ENCODE data around the gene TBKBP1. TPM values are rescaled to one million over a fixed set of nuclear protein-coding genes. Genes with fewer than 3 reads are reported as not detected.

The TBKBP1 gene
- total RNA-seq, 4 donors from 2014 or later = 4.0 to 15.6 (median 10.5) TPM

DNA sequence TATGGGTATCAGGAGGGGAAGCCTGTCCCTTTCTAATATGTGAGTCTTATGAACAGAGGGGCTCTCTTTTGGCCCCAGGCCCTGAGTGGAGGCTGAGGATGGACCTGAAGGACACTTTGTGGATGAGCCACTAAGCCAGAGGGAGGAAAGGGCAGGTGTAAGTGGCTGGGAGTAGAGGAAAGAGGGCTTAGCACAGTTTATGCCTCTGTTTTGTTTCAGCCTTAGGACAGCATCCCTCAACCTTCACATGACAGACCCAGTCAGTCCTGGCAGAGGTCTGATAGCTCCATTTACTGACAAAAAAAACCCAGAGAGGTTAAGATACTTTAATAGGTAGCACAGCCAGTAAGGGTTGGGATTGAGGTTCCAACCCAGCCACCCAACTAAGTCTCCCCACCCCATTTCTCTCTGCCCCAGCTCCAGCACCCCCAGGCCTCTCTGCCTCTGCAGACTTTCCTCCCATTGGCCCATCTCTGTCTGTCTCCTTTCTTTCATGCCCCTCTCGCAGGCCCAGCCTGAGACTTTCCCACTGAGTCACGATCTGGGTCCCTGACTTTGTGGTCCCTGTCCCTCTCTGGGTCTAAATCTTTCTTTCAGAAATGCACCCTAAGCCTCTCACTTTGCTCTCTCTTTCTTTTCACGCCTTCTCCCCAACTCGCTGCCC lies 34.4 kb downstream of the TBKBP1 start:
- ATAC-seq (ENCODE audit: low FRiP score) (no peak), DNase-seq (ENCODE audit: low spot score) (no peak)
- TF ChIP-seq, protein P1, sequence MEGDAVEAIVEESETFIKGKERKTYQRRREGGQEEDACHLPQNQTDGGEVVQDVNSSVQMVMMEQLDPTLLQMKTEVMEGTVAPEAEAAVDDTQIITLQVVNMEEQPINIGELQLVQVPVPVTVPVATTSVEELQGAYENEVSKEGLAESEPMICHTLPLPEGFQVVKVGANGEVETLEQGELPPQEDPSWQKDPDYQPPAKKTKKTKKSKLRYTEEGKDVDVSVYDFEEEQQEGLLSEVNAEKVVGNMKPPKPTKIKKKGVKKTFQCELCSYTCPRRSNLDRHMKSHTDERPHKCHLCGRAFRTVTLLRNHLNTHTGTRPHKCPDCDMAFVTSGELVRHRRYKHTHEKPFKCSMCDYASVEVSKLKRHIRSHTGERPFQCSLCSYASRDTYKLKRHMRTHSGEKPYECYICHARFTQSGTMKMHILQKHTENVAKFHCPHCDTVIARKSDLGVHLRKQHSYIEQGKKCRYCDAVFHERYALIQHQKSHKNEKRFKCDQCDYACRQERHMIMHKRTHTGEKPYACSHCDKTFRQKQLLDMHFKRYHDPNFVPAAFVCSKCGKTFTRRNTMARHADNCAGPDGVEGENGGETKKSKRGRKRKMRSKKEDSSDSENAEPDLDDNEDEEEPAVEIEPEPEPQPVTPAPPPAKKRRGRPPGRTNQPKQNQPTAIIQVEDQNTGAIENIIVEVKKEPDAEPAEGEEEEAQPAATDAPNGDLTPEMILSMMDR (IDR thresholded peaks at IDR 0.05) = no peak

DNA sequence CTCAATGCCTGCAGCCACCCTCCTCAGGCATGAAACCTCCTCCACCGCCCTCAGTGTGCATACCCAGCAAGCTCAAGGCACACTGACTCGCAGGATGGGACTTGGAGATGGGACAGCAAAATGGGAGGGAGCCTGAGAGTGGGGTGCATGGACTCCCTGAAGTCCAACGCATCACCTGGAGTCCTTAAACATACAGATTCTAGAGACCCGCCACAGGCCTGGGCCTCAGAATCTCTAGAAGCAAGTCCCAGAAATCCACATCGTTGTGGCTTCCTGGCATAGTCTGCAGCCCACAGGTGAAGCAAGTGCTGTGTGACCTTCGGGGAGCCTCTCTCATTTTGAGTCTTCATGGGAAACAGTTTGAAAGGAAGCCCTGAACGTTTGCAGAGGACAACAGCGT lies 35.5 kb downstream of the TBKBP1 start:
- ATAC-seq (ENCODE audit: low FRiP score) (no peak), DNase-seq (ENCODE audit: low spot score) (no peak)
- TF ChIP-seq, protein P1 (IDR thresholded peaks at IDR 0.05) = no peak

DNA sequence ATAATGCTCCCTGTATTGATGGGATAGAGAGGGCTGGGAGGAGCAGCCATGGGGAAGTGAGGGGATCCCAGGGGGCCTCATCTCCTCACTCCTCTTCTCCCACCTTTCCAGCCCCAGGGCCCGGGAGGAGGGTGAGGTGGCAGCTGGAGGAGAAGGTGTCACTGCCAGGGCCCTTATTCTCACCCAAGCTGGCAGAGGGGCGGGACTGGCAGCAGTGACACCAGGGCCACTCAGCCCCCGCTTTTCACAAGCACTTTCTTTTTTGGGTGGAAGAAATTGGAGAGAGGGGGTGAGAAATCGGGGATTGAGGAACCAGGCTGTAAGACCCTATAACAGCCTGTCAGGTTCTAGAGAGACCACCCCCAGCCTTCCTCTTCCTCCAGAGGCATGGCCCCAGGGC lies 36.7 kb downstream of the TBKBP1 start:
- ATAC-seq (ENCODE audit: low FRiP score) (no peak), DNase-seq (ENCODE audit: low spot score) (no peak)
- TF ChIP-seq, protein P1 (IDR thresholded peaks at IDR 0.05) = no peak

DNA sequence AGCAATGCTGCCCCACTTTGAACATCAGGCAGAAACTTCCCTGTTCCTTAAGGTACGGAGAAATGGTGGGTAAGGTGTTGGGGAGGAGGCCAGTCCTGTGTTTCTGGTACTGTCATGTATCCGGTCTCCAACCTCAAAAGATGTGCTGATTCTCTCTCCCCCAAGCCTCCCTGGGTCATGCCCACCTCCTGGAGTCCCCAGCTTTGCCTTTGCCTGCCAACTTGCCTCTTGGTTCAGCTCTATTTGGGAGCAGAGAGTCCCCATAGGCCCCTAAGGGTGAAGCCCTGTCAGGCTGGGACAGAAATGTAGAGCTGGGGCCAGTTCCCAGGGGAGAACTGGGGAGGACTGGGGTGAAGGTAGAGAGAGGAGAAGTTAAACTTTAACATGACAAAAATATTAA lies 37.4 kb downstream of the TBKBP1 start:
- TF ChIP-seq, protein P1 (IDR thresholded peaks at IDR 0.05) = no peak
- ATAC-seq (ENCODE audit: low FRiP score) = no peak
- DNase-seq (ENCODE audit: low spot score) = no peak

DNA sequence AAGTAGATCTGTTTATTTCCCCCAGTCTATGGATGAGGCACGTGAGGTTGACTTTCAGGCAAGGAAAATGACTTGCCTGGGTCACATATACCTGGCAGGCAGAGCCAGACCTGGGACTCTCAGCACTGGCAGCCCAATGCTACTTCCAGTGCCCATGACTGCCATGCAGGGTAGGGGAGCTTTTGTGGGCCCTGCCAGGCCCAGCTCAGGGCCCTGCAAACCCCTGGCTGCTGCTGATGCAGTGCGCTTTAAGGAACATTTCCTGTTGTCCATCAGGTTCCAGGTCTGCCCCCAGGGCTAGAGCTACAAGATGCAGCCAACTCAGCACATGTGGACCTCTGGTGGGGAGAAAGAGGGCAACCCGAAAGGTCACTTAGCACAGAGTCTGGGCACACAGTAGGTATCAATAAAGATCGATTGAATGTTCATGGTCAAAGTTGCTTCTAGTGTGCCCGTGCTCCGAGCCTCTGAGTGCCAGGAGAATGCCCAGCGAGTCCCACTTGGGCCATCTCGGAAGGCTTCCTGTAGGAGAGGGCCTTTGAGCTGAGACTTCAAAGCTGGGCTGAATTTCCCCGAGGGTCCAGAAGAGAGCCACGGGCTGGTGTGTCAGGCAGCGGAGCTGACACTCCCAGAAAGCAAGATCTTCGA lies 38.6 kb downstream of the TBKBP1 start:
- ATAC-seq (ENCODE audit: low FRiP score) (no peak), DNase-seq (ENCODE audit: low spot score) (no peak)
- TF ChIP-seq, protein P1 (IDR thresholded peaks at IDR 0.05) = no peak

DNA sequence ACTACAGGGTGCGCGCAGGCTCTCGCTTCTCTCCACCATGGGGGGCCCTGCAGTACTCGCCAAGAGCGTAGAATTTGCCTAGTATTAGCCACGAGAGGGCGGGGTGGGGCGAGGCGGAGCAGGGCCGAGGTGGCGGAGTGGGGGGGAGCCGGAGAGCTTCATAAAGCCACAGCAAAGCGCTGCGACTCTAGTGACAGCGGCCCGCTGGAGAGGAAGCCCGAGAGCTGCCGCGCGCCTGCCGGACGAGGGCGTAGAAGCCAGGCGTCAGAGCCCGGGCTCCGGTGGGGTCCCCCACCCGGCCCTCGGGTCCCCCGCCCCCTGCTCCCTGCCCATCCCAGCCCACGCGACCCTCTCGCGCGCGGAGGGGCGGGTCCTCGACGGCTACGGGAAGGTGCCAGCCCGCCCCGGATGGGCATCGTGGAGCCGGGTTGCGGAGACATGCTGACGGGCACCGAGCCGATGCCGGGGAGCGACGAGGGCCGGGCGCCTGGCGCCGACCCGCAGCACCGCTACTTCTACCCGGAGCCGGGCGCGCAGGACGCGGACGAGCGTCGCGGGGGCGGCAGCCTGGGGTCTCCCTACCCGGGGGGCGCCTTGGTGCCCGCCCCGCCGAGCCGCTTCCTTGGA lies 39.2 kb downstream of the TBKBP1 start, which contains the start of gene TBX21:
TSS of gene TBX21 (plus strand) at position 190 of the 627 bp plus-strand sequence. CDS start at position 409, 219 bp downstream.
- TF ChIP-seq, protein P1 (IDR thresholded peaks at IDR 0.05) = no peak
- no peak for DNase-seq (ENCODE audit: low spot score)
- peak; percentile 31 for ATAC-seq (ENCODE audit: low FRiP score)
